Stimulated activated CD8-positive, alpha-beta memory T cell treated with anti-CD3 and anti-CD28 coated beads, Interleukin-2, amount 100 ng/mL, for 1 hour (primary cell): ENCODE measurements around the gene PNN.
"Not testable (repeated sequence)": the region's sequence is repeated elsewhere in the genome, so short reads cannot be mapped to it uniquely, and the experiment has no call there.

Experiments
- DNase-seq, 2 donors: peaks; one replicate each; pipeline ENCODE4 v3.0.0-alpha.2; 2020; ENCODE audit warnings: low read depth in 2 of 2

The PNN gene

DNA sequence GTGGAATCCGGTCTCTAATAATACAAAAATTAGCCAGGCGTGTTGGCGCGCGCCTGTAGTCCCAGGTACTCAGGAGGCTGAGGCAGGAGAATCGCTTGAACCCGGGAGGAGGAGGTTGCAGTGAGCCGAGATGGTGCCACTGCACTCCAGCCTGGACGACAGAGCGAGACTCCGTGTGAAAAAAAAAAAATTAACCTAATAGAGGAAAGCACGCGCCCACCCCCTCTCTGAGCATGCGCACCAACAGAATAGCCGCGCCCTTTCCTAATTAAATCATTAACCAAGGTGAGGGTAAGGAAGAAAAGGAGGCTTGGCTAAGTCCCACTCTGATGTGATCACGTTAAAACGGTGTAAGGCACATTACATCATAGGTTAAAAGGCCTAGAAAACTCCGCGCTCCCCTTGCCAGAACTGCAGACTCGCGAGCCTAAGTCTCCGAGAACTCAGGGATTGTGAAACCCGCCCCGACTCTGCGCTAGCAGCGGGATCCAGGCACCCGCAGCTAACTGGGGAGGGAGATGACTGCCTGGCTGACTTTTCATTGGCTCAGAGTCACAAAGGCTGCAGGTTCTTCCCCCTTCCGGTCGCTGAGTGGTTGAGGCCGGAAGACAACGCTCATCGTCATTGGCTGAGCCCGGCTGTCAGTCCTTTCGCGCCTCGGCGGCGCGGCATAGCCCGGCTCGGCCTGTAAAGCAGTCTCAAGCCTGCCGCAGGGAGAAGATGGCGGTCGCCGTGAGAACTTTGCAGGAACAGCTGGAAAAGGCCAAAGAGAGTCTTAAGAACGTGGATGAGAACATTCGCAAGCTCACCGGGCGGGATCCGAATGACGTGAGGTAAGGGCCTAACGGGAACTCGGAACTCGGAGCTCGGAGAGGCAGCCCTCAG lies at the start of gene PNN:
TSS of gene PNN (plus strand) at position 695 of the 885 bp plus-strand sequence. CDS start at position 721, 26 bp downstream.
- DNase-seq = peak; percentile 86 to 91

DNA sequence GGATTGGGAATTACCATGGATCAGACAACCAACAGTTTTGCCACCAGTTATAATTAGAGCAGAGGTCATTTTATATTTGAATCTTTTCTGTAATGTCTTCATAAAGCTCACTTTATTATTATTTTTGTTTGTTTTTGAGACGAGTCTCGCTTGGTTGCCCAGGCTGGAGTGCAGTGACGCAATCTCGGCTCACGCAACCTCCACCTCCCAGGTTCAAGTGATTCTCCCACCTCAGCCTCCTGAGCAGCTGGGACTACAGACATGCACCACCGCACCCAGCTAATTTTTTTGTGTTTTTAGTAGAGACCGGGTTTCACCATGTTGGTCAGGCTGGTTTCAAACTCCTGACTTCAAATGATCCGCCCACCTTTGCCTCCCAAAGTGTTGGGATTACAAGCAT lies 37.2 kb upstream of the PNN start:
- DNase-seq = not testable (repeated sequence)

DNA sequence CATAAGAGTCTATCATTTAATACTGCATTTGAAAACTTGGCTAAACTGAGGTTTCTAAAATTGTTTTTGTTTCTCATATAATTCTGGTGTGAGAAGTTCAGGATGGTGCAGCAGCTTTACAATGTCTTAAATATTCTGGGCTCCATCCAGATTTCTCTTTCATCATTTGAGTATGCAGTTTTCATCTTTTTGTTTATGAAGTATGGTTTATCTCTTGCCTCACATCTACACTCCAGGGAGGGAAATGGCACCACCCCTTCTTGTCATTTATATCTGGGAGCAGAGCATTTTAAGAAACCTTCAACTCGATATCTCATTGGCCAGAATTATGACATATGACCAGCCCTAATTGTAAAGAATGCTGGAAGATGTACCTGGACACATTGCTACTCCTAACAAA lies 36.6 kb upstream of the PNN start:
- DNase-seq = no peak

DNA sequence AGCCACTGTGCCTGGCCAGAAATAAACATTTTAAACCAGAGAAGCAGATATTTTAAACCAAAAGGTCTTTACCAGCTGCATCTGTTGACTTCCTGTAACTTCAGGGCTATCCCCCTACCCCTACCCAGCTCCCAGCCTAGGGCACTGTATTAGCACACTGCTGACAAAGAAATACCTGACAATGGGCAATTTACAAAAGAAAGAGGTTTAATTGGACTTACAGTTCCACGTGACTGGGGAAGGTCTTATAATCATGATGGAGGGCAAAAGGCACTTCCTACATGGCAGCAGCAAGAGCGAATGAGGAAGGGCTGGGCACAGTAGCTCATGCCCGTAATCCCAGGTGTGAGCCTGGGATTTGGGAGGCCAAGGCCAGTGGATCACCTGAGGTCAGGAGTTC lies 34.9 kb upstream of the PNN start:
- no peak for DNase-seq

DNA sequence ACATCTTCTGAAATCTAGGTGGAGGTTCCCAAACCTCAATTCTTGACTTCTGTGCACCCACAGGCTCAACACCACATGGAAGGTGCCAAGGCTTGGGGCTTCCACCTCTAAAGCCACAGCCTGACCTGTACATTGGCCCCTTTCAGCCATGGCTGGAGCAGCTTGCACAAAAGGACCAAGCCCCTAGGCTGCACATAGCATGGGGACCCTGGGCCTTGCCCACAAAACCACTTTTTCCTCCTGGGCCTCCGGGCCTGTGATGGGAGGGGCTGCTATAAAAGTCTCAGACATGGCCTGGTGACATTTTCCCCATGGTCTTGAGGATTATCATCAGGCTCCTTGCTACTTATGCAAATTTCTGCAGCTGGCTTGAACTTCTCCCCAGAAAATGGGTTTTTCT lies 33.4 kb upstream of the PNN start:
- not testable (repeated sequence) for DNase-seq

DNA sequence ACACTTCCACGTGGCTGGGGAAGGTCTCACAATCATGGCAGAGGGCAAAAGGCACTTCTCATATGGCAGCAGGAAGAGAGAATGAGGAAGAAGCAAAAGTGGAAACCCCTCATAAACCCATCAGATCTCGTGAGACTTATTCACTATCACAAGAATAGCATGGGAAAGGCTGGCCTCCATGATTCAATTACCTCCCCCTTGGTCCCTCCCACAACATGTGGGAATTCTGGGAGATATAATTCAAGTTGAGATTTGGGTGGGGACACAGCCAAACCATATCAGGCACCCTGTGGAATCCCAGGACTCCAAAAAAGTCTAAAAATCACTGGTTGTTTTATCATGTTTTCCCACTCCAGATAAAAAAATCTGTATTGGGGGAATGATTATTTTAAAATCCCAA lies 31.8 kb upstream of the PNN start:
- not testable (repeated sequence) for DNase-seq

DNA sequence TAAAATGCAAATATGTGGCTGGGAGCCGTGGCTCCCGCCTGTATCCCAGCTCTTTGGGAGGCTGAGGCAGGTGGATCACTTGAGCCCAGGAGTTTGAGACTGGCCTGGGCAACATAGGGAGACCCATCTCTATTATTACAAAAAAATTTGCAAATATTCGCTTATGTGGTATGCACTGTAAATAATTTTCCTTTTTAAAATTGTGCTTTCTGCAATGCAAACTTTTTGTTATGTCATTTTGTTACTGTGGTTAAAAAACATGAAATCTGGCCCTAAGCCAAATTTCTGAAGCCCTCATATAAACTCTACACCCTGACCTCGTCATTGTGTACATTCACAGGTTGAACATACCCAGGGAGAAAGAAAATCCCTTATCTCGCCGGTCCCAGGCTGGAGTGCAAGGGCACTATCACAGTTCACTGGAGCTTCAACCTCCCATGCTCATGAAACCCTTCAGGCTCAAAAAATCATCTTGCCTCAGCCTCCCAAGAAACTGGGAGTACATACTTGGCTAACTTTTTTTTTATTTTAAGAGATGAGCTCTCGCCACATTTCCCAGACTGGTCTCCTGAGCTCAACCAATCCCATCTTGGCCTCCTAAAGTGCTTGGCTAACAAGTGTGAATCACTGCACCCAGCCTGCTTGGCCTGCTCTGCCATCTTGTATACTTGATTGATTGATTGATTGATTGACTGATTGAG lies 29.6 kb upstream of the PNN start:
- DNase-seq = no peak

DNA sequence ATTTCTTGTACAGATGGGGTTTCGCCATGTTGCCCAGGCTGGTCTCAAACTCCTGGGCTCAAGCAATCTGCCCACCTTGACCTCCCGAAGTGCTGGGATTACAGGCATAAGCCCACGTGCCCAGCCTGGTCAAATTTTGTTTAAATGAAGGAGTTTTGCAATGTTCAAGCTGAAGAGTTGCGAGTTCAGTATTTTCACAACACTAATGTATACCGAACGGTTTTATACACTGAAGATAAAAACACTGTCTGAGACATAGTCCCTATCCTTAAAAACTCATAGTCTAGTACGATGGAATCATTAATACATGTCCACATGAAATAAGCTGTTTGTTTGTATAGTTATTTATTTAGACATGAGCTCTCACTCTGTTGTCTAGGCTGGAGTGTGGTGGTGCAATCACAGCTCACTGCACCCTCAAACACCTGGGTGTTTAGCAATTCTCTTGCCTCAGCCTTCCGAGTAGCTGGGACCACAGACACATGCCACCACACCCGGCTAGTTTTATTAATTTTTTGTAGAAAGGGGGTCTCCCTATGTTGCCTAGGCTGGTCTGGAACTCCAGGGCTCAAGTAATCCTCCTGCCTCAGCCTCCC lies 20.4 kb upstream of the PNN start:
- DNase-seq = no peak

DNA sequence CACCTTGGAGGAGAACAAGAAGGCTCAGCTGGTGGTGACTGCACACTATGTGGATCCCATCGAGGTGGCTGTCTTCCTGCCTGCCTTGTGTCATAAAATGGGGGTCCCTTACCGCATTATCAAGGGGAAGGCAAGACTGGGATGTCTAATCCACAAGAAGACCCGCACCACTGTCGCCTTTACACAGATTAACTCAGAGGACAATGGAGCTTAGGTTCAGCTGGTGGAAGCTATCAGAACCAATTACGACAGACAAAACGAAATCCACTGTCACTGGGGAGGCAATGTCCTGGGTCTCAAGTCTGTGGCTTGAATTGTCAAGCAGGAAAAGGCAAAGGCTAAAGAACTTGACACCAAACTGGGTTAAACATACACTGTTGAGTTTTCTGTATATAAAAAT lies 17.6 kb upstream of the PNN start:
- DNase-seq = no peak

DNA sequence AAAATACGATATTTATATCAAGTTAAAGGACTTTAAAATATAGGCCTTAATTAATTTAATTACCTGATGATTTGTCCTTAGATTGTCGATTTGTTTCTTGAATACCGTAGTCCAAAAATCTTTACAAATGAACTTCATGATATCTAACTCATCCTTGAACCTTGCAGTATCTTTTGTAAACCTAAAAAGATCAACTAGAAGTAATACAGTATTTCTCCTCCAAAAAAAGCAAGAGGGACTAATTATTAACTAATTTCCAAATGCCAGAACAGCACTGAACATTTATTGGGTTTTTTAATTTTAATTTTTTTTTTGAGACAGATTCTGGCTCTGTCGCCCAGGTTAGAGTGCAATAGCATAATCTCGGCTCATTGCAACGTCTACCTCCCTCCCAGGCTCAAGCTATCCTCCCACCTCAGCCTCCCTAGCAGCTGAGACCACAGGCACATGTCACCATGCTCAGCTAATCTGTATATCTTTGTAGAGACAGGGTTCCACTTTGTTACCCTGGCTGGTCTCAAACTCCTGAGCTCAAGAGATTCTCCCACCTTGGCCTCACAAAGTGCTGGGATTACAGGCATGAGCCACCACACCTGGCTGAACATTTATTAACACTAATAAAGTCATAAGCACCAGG lies 16.7 kb upstream of the PNN start:
- no peak for DNase-seq

DNA sequence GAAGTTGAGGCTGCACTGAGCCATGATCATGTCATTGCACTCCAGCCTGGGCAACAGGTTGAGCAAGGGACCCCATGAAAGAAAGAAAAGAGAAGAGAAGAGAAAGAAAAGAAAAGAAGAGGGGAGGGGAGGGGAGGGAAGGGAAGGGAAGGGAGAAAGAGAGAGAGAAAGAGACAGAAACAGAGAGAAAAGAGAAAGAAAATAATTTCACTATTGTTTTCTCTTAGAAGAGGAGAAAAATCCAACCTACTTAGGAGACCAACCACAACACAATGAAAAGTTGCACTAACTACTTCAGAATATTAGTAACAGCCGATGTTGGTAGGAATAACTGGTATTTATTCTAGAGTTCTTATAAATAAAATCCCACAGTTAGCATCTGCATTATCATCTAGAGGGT lies 14.6 kb upstream of the PNN start:
- DNase-seq = no peak

DNA sequence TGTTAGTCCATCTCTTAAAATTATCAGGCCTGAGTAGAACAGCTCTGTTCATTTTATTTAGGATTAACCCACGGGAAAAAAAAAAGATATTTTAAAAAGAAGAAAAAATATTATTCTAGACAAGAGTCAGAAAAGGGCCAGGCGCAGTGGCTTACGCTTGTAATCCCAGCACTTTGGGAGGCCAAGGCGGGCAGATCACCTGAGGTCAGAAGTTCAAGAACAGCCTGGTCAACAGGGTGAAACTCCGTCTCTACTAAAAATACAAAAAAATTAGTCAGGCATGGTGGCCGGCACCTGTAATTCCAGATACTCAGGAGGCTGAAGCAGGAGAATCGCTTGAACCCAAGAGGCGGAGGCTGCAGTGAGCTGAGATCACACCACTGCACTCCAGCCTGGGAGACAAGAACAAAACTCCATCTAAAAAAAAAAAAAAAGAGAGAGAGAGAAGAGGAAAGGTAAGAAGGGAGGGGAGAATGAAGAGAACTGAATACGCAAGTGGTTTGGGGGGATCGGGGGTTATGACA lies 7.2 kb upstream of the PNN start:
- DNase-seq = not testable (repeated sequence)

DNA sequence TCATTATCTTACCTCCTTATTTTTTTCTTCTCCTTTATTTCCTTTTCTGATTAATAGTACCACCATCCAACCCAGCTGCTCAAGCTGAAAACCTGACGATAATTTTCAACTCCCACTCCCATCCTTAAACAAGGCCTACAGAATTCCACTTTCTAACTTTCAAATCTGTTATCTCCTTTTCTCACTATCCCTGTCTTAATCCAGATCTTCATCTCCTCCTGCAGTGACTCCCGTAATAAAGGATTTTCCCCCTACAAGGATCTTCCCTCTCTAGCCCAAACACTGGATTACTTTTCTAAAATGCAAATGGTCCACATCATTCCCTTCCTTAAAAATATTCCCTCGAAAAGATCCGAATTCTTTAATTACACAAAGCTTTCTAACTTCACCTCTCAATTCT lies 6.5 kb upstream of the PNN start:
- DNase-seq = no peak

DNA sequence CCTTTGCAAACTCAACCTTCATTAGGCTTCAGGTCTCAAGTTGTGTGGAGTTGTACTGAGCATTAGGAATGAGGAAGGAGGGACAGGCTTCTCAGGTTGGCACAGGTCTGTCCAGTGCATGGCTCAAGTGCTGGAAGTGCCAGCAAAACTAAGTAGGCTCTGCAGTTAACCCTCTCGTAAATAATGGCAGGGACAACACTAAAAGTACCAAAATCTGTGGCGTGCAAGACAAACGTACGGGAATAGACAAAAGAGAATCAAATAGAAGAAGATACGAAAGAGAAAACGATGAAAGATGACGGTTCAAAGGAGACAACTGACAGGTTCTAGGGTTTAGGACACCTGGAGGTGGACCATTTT lies 5.5 kb upstream of the PNN start:
- no peak for DNase-seq

DNA sequence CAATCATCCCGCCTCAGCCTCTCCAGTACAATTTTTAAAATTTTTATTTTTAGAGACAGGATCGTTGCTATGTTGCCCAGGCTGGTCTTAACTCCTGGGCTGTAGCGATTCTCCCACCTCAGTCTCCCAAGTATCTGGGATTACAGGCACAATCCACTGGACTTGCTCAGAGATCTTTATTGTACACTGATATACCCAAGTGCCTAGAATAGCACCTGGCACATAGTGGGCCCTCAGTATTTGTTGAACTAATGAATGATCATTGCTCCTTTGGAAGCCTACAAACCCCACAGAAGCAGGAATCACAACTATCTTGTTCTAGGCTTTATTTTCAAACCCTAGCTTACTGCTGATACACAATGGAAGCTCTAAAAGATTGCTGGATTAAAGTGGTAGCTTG lies 1.9 kb upstream of the PNN start:
- DNase-seq = no peak

DNA sequence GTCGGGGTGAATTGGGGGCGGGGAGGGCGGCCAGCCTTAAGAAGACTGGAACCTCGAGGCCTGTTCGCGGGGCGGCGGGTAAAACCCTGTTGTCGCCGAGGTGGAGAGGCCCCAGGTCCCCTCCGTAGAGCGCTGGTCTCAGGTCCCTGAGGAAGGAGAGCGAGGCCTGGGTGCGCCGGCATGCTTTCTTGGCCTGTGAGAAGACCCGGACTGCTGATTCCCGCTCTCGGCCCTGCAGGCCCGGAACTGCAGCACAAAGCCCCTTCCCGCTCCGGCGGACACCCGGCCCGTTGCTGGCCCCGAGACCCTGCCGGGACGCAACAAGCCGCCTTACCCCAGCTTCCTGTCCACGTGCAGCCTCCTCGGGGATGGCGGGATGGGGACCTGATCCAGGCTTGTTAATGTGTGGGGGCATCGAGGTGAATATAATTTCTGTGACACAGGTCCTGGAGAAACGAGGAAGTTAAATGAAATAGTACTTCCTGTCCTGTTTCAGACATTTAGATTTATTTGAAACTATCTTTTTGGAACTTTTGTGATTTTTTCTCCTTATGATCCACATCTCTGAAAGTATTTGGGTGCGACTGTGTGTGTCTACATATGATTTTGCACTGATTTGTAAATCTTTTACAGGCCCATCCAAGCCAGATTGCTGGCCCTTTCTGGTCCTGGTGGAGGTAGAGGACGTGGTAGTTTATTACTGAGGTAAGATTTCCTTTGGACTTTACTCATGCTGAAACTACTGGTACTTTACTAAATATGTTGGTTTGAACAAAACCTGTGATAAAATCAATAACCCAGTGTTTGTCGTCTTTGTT lies 600 bp downstream of the PNN start:
- peak in 1 of 2 donors; percentile 10 for DNase-seq

DNA sequence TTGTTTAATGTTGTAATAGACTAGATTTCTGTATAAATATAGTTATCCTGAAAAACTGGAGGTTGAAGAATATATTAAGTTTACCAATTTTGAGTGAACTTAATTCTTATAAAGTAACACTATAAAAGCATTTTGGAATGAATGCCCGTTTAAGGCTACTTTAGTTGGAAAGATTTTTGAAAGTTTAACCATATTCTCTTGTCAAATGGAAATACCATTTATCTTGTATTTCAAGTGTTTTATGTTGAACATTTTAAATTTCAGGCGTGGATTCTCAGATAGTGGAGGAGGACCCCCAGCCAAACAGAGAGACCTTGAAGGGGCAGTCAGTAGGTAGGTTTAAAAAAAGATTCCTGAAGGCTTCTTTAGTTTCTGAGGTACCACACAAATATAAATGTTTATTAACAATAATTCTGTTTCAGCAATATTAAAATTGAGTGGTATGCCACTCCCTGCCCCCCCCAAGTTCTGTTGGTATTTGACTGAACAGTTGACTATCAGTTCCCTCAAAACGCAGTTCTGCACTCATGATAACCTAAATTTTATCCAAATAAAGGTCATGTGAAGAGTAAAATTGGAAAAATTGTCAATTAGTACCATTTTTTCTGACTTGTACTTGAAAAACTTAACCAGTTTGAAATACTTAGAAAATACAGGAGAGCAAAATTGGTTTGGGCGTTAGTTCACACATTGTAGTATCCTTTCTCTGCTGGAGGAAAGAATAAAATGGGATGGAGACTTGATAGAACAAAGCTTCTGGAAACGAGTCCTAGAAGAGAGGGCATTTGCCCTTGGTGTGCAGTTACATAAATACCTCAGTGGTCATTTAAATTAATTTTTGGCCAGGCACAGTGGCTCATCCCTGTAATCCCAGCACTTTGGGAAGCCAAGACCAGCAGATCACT lies 1.5 kb downstream of the PNN start:
- DNase-seq = no peak

DNA sequence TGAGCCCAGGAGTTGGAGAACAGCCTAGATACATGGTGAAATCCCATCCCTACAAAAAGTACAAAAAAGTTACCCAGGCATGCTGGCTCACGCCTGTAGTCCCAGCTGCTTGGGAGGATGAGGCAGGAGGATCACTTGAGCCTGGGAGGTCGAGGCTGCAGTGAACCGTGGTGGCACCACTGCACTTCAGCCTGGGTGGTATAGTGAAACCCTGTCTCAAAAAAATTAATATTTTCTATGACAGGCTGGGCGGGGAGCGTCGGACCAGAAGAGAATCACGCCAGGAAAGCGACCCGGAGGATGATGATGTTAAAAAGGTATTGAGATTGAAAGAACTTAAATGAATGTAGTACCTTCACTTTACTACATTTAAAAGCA lies 2.1 kb downstream of the PNN start:
- no peak for DNase-seq

DNA sequence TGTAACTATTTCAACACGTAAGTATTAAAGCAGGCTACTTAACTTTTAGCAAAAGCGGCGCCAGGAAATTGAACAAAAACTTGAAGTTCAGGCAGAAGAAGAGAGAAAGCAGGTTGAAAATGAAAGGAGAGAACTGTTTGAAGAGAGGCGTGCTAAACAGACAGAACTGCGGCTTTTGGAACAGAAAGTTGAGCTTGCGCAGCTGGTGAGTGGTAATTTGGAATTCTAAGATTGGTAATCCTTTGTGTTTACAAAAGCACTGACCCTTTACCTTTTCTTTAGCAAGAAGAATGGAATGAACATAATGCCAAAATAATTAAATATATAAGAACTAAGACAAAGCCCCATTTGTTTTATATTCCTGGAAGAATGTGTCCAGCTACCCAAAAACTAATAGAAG lies 4.0 kb downstream of the PNN start:
- no peak for DNase-seq

DNA sequence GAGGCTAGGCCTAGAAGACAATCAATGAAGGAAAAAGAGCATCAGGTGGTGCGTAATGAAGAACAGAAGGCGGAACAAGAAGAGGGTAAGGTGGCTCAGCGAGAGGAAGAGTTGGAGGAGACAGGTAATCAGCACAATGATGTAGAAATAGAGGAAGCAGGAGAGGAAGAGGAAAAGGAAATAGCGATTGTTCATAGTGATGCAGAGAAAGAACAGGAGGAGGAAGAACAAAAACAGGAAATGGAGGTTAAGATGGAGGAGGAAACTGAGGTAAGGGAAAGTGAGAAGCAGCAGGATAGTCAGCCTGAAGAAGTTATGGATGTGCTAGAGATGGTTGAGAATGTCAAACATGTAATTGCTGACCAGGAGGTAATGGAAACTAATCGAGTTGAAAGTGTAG lies 5.5 kb downstream of the PNN start:
- DNase-seq = no peak
